ENCODE data around the gene CRB1. TPM values are rescaled to one million over a fixed set of nuclear protein-coding genes. Genes with fewer than 3 reads are reported as not detected.

CRB1 gene
- total RNA-seq, 1 donor, result under 0.01 TPM

DNA sequence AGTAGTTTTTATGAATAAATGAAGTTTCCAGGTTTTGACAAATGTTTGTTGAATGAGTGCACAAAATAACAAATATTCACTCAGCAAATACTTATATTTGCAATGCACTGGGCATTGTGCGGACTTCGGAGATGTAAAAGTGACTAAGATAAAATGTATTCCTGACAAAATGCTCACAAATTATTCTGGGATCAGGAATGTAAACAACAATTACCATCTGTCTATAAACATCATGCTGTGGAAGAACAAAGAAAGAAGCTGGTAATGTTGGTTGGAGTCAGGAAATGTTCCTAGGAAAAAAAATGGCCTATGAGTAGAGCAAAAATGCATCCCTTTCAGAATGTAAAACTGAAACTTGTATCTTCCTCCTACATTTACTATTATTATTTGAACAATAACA is 68.5 kb downstream of the CRB1 start:
- peak; percentile 17 for DNase-seq (ENCODE audit: low read depth)
- no peak for TF ChIP-seq CTCF (IDR thresholded peaks at IDR 0.05; ENCODE audit: insufficient read depth, low read depth, low read length)
- H3K4me3 ChIP-seq (ENCODE audit: low read depth, low read length), result no peak overlapping the region

- TF ChIP-seq CTCF (IDR thresholded peaks at IDR 0.05; ENCODE audit: insufficient read depth, low read depth, low read length), result no peak
- no peak for DNase-seq (ENCODE audit: low read depth)
Measured at GRCh38 chr1:197339106-197340060, 71.3 kb downstream of the CRB1 start.

DNA sequence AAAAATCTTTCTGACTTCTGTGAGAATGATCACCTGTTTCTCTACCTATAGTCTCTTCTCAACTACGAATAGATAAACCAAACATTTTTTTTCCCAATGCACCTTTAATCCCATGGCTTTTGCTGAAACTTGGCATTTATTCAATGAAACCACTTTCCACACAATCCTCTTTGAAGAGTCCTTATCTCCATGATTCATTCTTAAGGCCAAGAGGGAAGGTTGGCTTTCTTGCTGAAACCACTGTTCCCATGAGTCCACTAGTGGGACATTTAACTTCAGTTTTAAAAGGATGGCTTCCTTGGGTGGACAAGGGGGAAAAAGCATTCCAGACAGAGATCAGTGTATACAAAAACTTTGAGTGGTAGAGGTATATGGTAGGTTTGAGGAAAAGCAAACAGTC is 73.6 kb downstream of the CRB1 start:
- DNase-seq (ENCODE audit: low read depth), result no peak
- no peak overlapping the region for H3K4me3 ChIP-seq (ENCODE audit: low read depth, low read length)
- no peak for TF ChIP-seq CTCF (IDR thresholded peaks at IDR 0.05; ENCODE audit: insufficient read depth, low read depth, low read length)

More at GRCh38 chr1:197339106-197340060, 71.3 kb downstream of the CRB1 start:
- no peak overlapping the region for H3K4me3 ChIP-seq (ENCODE audit: low read depth, low read length)

DNA sequence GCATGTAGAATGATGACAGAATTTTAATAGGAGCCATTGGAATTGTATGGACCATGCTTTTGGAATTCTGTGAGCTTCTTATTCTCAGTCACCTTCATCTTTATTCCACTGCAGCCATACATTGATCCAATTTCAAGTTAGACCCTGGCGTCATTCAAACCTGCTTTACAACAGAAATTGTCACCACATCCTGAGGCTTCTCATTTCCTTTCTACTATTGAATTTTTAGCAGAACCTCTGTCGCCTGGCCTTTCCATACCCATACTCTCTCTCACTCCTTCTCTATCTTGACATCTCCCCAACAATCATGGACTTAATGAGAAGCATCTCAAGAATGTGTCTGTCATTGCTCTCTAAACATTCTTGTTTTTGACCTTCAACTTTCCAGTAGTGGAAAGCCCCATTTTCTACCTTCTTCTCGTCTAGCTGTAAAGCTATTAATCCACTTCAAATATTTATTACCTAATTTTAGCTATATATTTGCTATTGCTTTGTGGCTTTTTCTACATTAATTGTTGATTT is 74.1 kb downstream of the CRB1 start:
- no peak for TF ChIP-seq CTCF (IDR thresholded peaks at IDR 0.05; ENCODE audit: insufficient read depth, low read depth, low read length)
- no peak overlapping the region for H3K4me3 ChIP-seq (ENCODE audit: low read depth, low read length)
- DNase-seq (ENCODE audit: low read depth), result no peak

DNA sequence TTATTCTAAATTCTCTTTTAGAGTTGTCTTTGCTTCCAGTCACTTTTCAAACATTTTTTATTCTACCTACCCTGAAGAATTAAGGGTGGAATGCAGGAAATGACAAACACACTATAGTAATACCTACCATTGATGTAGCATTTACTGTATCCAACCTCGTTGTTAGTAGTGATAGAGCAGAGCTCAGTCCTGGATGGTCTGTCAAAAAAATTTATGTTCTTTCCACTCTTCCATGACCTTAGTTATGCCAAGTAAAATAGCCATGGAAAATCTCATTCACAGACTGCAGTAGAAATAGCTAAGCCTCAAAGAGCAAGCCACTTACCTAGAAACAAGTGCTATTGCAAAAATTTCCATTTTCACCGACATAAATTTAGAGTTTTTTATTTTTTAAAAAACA is 74.6 kb downstream of the CRB1 start:
- no peak overlapping the region for H3K4me3 ChIP-seq (ENCODE audit: low read depth, low read length)
- DNase-seq (ENCODE audit: low read depth), result no peak
- TF ChIP-seq CTCF (IDR thresholded peaks at IDR 0.05; ENCODE audit: insufficient read depth, low read depth, low read length), result no peak

DNA sequence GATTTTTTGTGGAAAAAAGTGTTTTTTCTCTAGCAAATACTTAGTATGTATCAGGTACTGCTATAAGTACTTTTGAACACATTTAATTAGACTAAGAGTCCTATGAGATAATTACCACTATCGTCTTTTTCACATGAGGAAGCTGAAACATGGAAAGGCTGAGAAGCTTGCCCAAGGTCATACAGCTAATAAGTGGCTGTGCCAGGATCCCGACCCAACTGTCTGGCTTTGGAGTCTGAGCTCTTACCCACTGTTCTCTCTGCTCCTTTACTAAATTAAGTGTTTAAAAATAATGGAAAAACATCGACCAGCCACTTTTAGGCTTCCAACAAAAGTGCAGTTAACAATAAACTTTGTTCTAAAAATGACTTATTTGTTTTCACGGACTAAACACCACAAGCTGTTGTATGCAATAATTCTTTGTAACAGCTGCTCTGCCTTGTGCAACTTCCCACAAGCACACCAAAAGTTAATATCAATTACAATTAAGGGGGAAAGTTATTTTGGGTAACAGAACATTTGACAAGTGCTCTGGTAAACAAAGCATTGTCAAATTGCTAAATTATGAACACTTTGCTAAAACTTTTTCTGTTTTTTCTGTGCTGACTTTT is 75.7 kb downstream of the CRB1 start:
- DNase-seq (ENCODE audit: low read depth), result peak; percentile 10
- no peak for TF ChIP-seq CTCF (IDR thresholded peaks at IDR 0.05; ENCODE audit: insufficient read depth, low read depth, low read length)
- no peak overlapping the region for H3K4me3 ChIP-seq (ENCODE audit: low read depth, low read length)
